GM12878 (cell line): Measurements from ENCODE around the gene JUND. TPM values are rescaled to one million over a fixed set of nuclear protein-coding genes. Genes with fewer than 3 reads are reported as not detected.

Source experiments
- ATAC-seq: fragments of 200-7000 bp; cut with Tn5 transposase; 3 replicates; pipeline ENCODE4 v1.9.1; 2020; ENCODE audit warnings: mild to moderate bottlenecking, moderate library complexity
- BruUV-seq: library from RNA; stranded (reverse); fragments of 400-500 nt; replicated peaks from 2 replicates; lab custom pipeline; 2021; lab: Mats Ljungman, UMichigan
- CTCF ChIA-PET: fragments of 300-600 bp; sonication (Branson Sonifier 250); formaldehyde crosslinking; extraction: SDS; loops from one replicate; lab custom pipeline; 2021; ENCODE audit warnings: inconsistent platforms; lab: Yijun Ruan, JAX
- POLR2A ChIA-PET: fragments of 350-600 bp; formaldehyde crosslinking; extraction: SDS; loops from one replicate; lab custom pipeline; 2021; ENCODE audit warnings: inconsistent platforms; lab: Charles Lee
- RAD21 ChIA-PET: fragments of 300-600 bp; sonication (Branson Sonifier 250); formaldehyde crosslinking; loops from one replicate; lab custom pipeline; 2023; ENCODE audit warnings: antibody characterized with exemption; ENCODE audit not compliant: unreplicated experiment; lab: Charles Lee
- SMC1A ChIA-PET: fragments of 300-600 bp; sonication (Branson Sonifier 250); formaldehyde crosslinking; loops from one replicate; lab custom pipeline; 2023; ENCODE audit not compliant: unreplicated experiment, uncharacterized antibody; lab: Charles Lee
- DNase-seq: peaks from one replicate; pipeline ENCODE4 v3.0.0-alpha.2; 2011; ENCODE audit warnings: low read depth, low spot score
- FAIRE-seq: peaks from 3 replicates; lab custom pipeline; 2011; peaks lifted over from hg19 to GRCh38; lab: Jason Lieb, UNC
- H2AFZ ChIP-seq: 2 replicates; pipeline ENCODE4 v1.6.0; 2011; ENCODE audit warnings: low read depth, low read length, control low read depth; ENCODE audit not compliant: control insufficient read depth
- H3K27ac ChIP-seq: 2 replicates; pipeline ENCODE4 v1.5.1; 2011; ENCODE audit warnings: control low read depth; ENCODE audit not compliant: control insufficient read depth, insufficient read depth
- H3K27me3 ChIP-seq, 2 experiments: replicated peaks in 1 of 2; 2 replicates each; pipeline versions ENCODE4 v1.6.0 to v1.6.1; 2011; ENCODE audit warnings: low read length in 1 of 2; ENCODE audit not compliant: control insufficient read depth in 2 of 2, insufficient read depth in 2 of 2
- H3K36me3 ChIP-seq, 2 experiments: 2 replicates each; pipeline ENCODE4 v1.5.1; 2011; ENCODE audit warnings: low read length in 1 of 2; ENCODE audit not compliant: control insufficient read depth in 2 of 2, insufficient read depth in 2 of 2
- H3K4me1 ChIP-seq: 2 replicates; pipeline ENCODE4 v1.6.1; 2011; ENCODE audit warnings: mild to moderate bottlenecking, low read length, moderate library complexity, mixed read lengths; ENCODE audit not compliant: control insufficient read depth, insufficient read depth
- H3K4me2 ChIP-seq: 2 replicates; pipeline ENCODE4 v1.6.0; 2011; ENCODE audit warnings: control low read depth; ENCODE audit not compliant: control insufficient read depth, insufficient read depth
- H3K4me3 ChIP-seq: fragments of 200-600 bp; sonication (generic); 2 replicates; pipeline ENCODE4 v1.5.1; 2016
- H3K79me2 ChIP-seq: 2 replicates; pipeline ENCODE4 v1.6.0; 2011; ENCODE audit warnings: low read length; ENCODE audit not compliant: control insufficient read depth, insufficient read depth
- H3K9ac ChIP-seq: 2 replicates; pipeline ENCODE4 v1.8.0; 2011; ENCODE audit warnings: low read length, control low read depth, mixed read lengths; ENCODE audit not compliant: control insufficient read depth, insufficient read depth
- H3K9me3 ChIP-seq: replicated peaks from 3 replicates; pipeline ENCODE4 v1.5.1; 2011; ENCODE audit warnings: mild to moderate bottlenecking, low read length; ENCODE audit not compliant: control insufficient read depth, insufficient read depth
- H4K20me1 ChIP-seq: 2 replicates; pipeline ENCODE4 v1.6.0; 2011; ENCODE audit not compliant: control insufficient read depth, insufficient read depth
- ATF2 ChIP-seq: IDR thresholded peaks from 2 replicates; pipeline ENCODE4 v1.6.1; 2012; ENCODE audit warnings: low read length, inconsistent platforms
- BCLAF1 ChIP-seq: fragments of 450-650 bp; IDR thresholded peaks from 2 replicates; pipeline ENCODE4 v1.6.1; 2017; ENCODE audit warnings: antibody characterized with exemption, mild to moderate bottlenecking, moderate library complexity
- CBFB ChIP-seq: IDR thresholded peaks from 2 replicates; pipeline ENCODE4 v1.6.1; 2016; ENCODE audit warnings: antibody characterized with exemption, low read depth
- E4F1 ChIP-seq: fragments of 450-650 bp; IDR thresholded peaks from 2 replicates; pipeline ENCODE4 v1.6.1; 2018; ENCODE audit warnings: borderline replicate concordance, mild to moderate bottlenecking; ENCODE audit not compliant: partially characterized antibody
- FOXM1 ChIP-seq: IDR thresholded peaks from 2 replicates; pipeline ENCODE4 v1.6.1; 2012; ENCODE audit warnings: low read depth, mild to moderate bottlenecking, inconsistent platforms, low read length, moderate library complexity
- GABPA ChIP-seq: IDR thresholded peaks from 2 replicates; pipeline ENCODE4 v1.6.1; 2014; ENCODE audit warnings: antibody characterized with exemption, low read depth, mild to moderate bottlenecking, inconsistent platforms
- MTA2 ChIP-seq: fragments of 450-650 bp; IDR thresholded peaks from 2 replicates; pipeline ENCODE4 v1.6.1; 2016; ENCODE audit warnings: low read depth, mild to moderate bottlenecking, moderate library complexity
- MYC ChIP-seq: IDR thresholded peaks from 2 replicates; pipeline ENCODE4 v1.6.1; 2011; ENCODE audit warnings: mild to moderate bottlenecking, low read length, moderate library complexity, inconsistent platforms; ENCODE audit not compliant: insufficient read depth, insufficient replicate concordance, insufficient read length, severe bottlenecking
- NR2C1 ChIP-seq: fragments of 450-650 bp; IDR thresholded peaks from 2 replicates; pipeline ENCODE4 v1.6.1; 2017; ENCODE audit warnings: antibody characterized with exemption, mild to moderate bottlenecking, moderate library complexity
- NR2F1 ChIP-seq: fragments of 450-650 bp; conservative IDR thresholded peaks from 2 replicates; pipeline ENCODE4 v1.6.1; 2017; ENCODE audit warnings: mild to moderate bottlenecking
- POLR2A ChIP-seq: IDR thresholded peaks from 2 replicates; pipeline ENCODE4 v1.6.1; 2011; ENCODE audit warnings: low read depth, mild to moderate bottlenecking, low read length
- POLR2AphosphoS5 ChIP-seq: IDR thresholded peaks from 2 replicates; pipeline ENCODE4 v1.6.1; 2011; ENCODE audit warnings: mild to moderate bottlenecking, low read length, inconsistent platforms
- RAD21 ChIP-seq: IDR thresholded peaks from 2 replicates; pipeline ENCODE4 v1.6.1; 2011; ENCODE audit warnings: mild to moderate bottlenecking, low read depth, low read length, moderate library complexity; ENCODE audit not compliant: insufficient read depth
- RUNX3 ChIP-seq: IDR thresholded peaks from 2 replicates; pipeline ENCODE4 v1.6.1; 2012; ENCODE audit warnings: low read length, inconsistent platforms
- TARDBP ChIP-seq: IDR thresholded peaks from 2 replicates; pipeline ENCODE4 v1.6.1; 2016; ENCODE audit warnings: borderline replicate concordance
- ZSCAN29 ChIP-seq: fragments of 450-650 bp; IDR thresholded peaks from 2 replicates; pipeline ENCODE4 v1.6.1; 2017; ENCODE audit warnings: mild to moderate bottlenecking, moderate library complexity
- WGBS: methylation state at CpG from one replicate; pipeline ENCODE4 v1.1.6; 2016; ENCODE audit warnings: low lambda C conversion rate; ENCODE audit not compliant: insufficient replicate concordance, insufficient coverage; ENCODE audit errors: missing lambda C conversion rate; 5-methylcytosine and 5-hydroxymethylcytosine counted together
- in situ Hi-C: fragments of 300-500 bp; cut with MboI; formaldehyde crosslinking; loops from 9 replicates; pipeline ENCODE4 v1.14.3; 2018; ENCODE audit warnings: mixed read lengths
- intact Hi-C: fragments of 100-400 bp; cut with micrococcal nuclease; formaldehyde crosslinking; loops from one replicate; pipeline ENCODE4 v1.14.2; 2022; ENCODE audit not compliant: unreplicated experiment
- polyA plus RNA-seq, 11 experiments: library from polyadenylated mRNA; depleted of rRNA in 4 of 11; unstranded in 6 of 11; stranded (reverse) in 5 of 11; fragments of >200 nt; fragmentation: Nextera tagmentation in 4 of 11; fragmentation: Illumina TruSeq in 1 of 11; extraction: Ambion mirVana in 4 of 11; extraction: Trizol in 1 of 11; gene quantifications; 1 replicate in 1 of 11; 2 replicates in 10 of 11; pipeline versions ENCODE4 v1.2.1 to v1.2.3, GENCODE V29; 2011 to 2016; ENCODE audit warnings: inconsistent platforms in 2 of 11, missing spikeins in 2 of 11, low read depth in 1 of 11
- total RNA-seq, 4 experiments: library from RNA; depleted of rRNA in 3 of 4; stranded (reverse); fragments of >200 nt in 3 of 4; fragmentation: Illumina TruSeq in 1 of 4; extraction: Trizol in 1 of 4; gene quantifications; 2 replicates each; pipeline versions ENCODE4 v1.2.1 to v1.2.3, GENCODE V29; 2013 to 2021

The JUND gene
- total and polyA plus RNA-seq, 10 of the 15 experiments (the other 5 are each of a cell fraction or from before 2014, with no cell fraction given): 7.4 to 164 (median 18.8) TPM

GRCh38 chr19:18282021-18282787 is 782 bp upstream of the JUND start:
- peak overlapping the region; percentile 100 for H3K27ac ChIP-seq
- RAD21 ChIA-PET: interaction anchor here (0.5 to 7.1 kb wide), 12 partner anchors 9 to 135 kb away, joined by 3 to 259 read pairs (median 31); partner anchors contain the start of genes LSM4, MPV17L2, PGPEP1 and RAB3A
- peaks cover 40% of the 10 kb centered on the region for H3K79me2 ChIP-seq
- POLR2A ChIA-PET: interaction anchor here (0.5 to 8.4 kb wide), 26 partner anchors 9 to 1385 kb away, joined by 3 to 206 read pairs (median 6); partner anchors contain the start of genes LRRC25, LSM4, MAST3 and PGPEP1
- WGBS: 15% methylated on average over 12 of the region's 27 CpGs
- intact Hi-C loops (loop anchor here (1.0 kb wide), 1 partner anchor 8 kb away; no protein-coding TSS in a partner anchor), in situ Hi-C loops (no loop called here)
- CTCF ChIA-PET: interaction anchor here (0.6 to 14.1 kb wide), 10 partner anchors 8 to 191 kb away, joined by 3 to 516 read pairs (median 64); partner anchors contain the start of genes IQCN, LSM4 and PGPEP1
- BruUV-seq: TSS peak; percentile 96
- H4K20me1 ChIP-seq: peaks cover 14% of the 10 kb centered on the region
- SMC1A ChIA-PET: interaction anchor here (1.0 to 6.3 kb wide), 8 partner anchors 10 to 135 kb away, joined by 3 to 176 read pairs (median 45); partner anchors contain the start of gene LSM4
- DNase-seq (no peak), ATAC-seq (peak; percentile 38), FAIRE-seq (no peak)
- H2AFZ ChIP-seq: peak overlapping the region; percentile 41
- H3K9ac ChIP-seq: peak overlapping the region; percentile 99
- H3K9me3 ChIP-seq: no peaks in the 10 kb centered on the region
- peak overlapping the region; percentile 66 for H3K4me3 ChIP-seq
- peaks cover 0 to 4% of the 10 kb centered on the region in 2 experiments; a peak in 2 of 4 replicates for H3K36me3 ChIP-seq
- H3K27me3 ChIP-seq: no peaks in the 10 kb centered on the region
- H3K4me2 ChIP-seq: peak overlapping the region; percentile 98
- peaks cover 31% of the 10 kb centered on the region for H3K4me1 ChIP-seq
- no peak for TF ChIP-seq GABPA
- TF ChIP-seq RUNX3: no peak
- TF ChIP-seq CBFB: no peak
- no peak for TF ChIP-seq NR2F1
- TF ChIP-seq BCLAF1: 0 out of 2 replicates have a peak, but pooled peaks have one; percentile 36
- no peak for TF ChIP-seq NR2C1
- peak; percentile 46; the same call in 1 of the 2 replicates for TF ChIP-seq RAD21
- TF ChIP-seq MTA2: peak; percentile 48; the same call in 1 of the 2 replicates
- 0 out of 2 replicates have a peak, but pooled peaks have one; percentile 27 for TF ChIP-seq TARDBP
- 0 out of 2 replicates have a peak, but pooled peaks have one; percentile 61 for TF ChIP-seq POLR2AphosphoS5
- no peak for TF ChIP-seq ATF2
- TF ChIP-seq FOXM1: no peak
- TF ChIP-seq MYC: peak; percentile 45
- TF ChIP-seq POLR2A: peak; percentile 21
- TF ChIP-seq E4F1: peak; percentile 19
- 0 out of 2 replicates have a peak, but pooled peaks have one; percentile 14 for TF ChIP-seq ZSCAN29
